Fibroblast of villous mesenchyme (primary cell): ENCODE data around the gene STK33. TPM values are rescaled to one million over a fixed set of nuclear protein-coding genes. Genes with fewer than 3 reads are reported as not detected.
A peak's percentile ranks its signal among the peaks of the same experiment; 100 is the strongest.

Source experiments
- DNase-seq: peaks from one replicate; pipeline ENCODE4 v3.0.0-alpha.2; 2010; ENCODE audit warnings: low read depth
- H3K4me3 ChIP-seq: 2 replicates; pipeline ENCODE4 v1.5.1; 2011; ENCODE audit warnings: low read depth, mild to moderate bottlenecking, low read length
- total RNA-seq: library from RNA; depleted of rRNA; stranded (reverse); fragments of >200 nt; gene quantifications from 2 replicates; pipeline ENCODE4 v1.2.3, GENCODE V29; 2012
- TF ChIP-seq, protein P1 (sequence below): IDR thresholded peaks from 2 replicates; pipeline ENCODE4 v1.5.1; 2012; ENCODE audit warnings: low read depth, mild to moderate bottlenecking, low read length; ENCODE audit not compliant: insufficient read depth

The STK33 gene
- total RNA-seq, 1 donor, result 5.6 TPM

GRCh38 chr11:8605971-8606563 lies 12.0 kb upstream of the STK33 start:
- TF ChIP-seq, protein P1, sequence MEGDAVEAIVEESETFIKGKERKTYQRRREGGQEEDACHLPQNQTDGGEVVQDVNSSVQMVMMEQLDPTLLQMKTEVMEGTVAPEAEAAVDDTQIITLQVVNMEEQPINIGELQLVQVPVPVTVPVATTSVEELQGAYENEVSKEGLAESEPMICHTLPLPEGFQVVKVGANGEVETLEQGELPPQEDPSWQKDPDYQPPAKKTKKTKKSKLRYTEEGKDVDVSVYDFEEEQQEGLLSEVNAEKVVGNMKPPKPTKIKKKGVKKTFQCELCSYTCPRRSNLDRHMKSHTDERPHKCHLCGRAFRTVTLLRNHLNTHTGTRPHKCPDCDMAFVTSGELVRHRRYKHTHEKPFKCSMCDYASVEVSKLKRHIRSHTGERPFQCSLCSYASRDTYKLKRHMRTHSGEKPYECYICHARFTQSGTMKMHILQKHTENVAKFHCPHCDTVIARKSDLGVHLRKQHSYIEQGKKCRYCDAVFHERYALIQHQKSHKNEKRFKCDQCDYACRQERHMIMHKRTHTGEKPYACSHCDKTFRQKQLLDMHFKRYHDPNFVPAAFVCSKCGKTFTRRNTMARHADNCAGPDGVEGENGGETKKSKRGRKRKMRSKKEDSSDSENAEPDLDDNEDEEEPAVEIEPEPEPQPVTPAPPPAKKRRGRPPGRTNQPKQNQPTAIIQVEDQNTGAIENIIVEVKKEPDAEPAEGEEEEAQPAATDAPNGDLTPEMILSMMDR, result no peak
- no peak overlapping the region for H3K4me3 ChIP-seq
- no peak for DNase-seq

DNA sequence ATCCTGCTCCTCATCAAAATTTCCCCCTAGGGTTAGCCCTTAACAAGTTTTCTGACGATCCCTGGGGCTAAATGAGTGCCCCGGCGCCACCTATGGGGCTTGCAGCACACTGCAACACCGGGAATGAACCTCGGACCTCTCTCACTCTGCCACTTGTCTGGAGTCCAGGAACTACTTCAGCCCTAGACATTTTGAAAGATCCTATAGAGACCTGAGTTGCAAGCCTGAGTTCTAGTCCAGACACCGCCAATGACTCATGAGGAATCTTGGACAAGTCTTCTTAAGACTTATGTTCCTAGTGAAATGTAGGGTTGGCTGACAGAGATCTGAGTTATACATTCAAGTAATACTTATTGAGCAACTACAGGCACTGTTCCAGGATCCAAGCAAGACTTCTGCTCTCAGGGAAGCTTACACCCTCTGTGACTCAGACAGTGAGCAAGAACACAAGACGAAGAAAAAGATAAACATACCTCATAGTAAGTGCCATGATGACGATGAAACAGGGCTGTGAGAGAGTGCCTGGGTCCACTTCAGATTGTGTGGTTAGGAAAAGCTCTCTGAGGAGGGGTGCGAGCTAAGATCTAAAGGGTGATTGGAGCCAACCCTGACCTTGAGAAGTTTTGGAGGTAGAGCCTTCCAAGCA lies 10.2 kb upstream of the STK33 start:
- TF ChIP-seq, protein P1, result peak; percentile 83
- no peak overlapping the region for H3K4me3 ChIP-seq
- DNase-seq, result peak; percentile 100

GRCh38 chr11:8603696-8604077 lies 9.7 kb upstream of the STK33 start:
- no peak for DNase-seq
- H3K4me3 ChIP-seq, result no peak overlapping the region
- TF ChIP-seq, protein P1, result no peak

DNA sequence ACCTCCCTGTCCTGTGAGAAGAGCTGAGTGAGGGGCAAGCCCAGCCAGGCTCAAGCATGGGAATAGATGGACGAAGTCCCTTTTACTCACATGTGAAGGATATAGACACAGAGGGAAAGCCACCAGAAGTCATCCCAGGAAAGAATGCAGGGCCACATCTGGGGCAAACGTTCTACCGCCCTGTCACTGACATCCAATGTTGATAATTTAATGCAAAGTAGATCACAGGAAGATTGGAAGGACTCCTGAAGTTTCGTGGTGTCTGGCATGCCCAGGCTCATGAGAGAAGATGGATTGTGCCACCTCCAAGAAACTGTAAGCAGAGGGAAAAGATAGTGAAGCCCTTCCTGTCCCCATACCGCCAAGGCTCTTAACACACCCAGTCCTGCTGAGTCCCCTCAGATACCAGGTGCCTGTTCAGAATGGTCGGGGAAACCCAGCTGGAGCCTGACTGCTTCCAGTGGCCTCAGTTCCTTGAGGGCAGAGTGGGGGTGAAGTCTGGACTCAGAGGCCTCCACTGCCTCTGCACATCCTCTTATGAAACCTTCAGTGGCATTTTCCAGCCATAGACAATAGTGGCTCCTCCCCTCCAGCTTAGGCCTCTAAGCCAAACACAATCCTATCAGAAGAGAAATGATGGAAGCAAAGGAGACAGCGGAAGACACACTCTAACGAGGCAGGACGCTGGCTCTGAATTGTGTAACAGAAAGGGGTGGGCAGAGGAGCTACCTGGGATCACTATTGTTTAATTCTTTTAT lies 7.5 kb upstream of the STK33 start:
- TF ChIP-seq, protein P1, result no peak
- DNase-seq, result no peak
- no peak overlapping the region for H3K4me3 ChIP-seq

GRCh38 chr11:8598506-8598905 lies 4.5 kb upstream of the STK33 start:
- TF ChIP-seq, protein P1, result no peak
- DNase-seq, result no peak
- H3K4me3 ChIP-seq, result no peak overlapping the region

- DNase-seq, result peak; percentile 37
- TF ChIP-seq, protein P1, result no peak
- no peak overlapping the region for H3K4me3 ChIP-seq
Measured at GRCh38 chr11:8597182-8597581, 3.2 kb upstream of the STK33 start.
